PC-3 (cell line): ENCODE results near the gene TAF1B. TPM values are rescaled to one million over a fixed set of nuclear protein-coding genes. Genes with fewer than 3 reads are reported as not detected.
A peak's percentile ranks its signal among the peaks of the same experiment; 100 is the strongest.

Experiments
- ATAC-seq: fragments of 200-7000 bp; cut with Tn5 transposase; 2 replicates; pipeline ENCODE4 v1.9.1; 2020; ENCODE audit warnings: mild to moderate bottlenecking, moderate library complexity
- BruUV-seq: library from RNA; stranded (reverse); fragments of 400-500 nt; replicated peaks from 2 replicates; lab custom pipeline; 2021; lab: Mats Ljungman, UMichigan
- CTCF ChIA-PET: fragments of 300-600 bp; sonication (Branson Sonifier 250); formaldehyde crosslinking; loops from one replicate; lab custom pipeline; 2022; ENCODE audit warnings: antibody characterized with exemption; lab: Charles Lee
- POLR2A ChIA-PET: fragments of 300-600 bp; sonication (Branson Sonifier 250); formaldehyde crosslinking; loops from one replicate; lab custom pipeline; 2022; ENCODE audit warnings: antibody characterized with exemption; ENCODE audit not compliant: unreplicated experiment; lab: Charles Lee
- DNase-seq: peaks from one replicate; pipeline ENCODE4 v3.0.0-alpha.2; 2015
- H2AFZ ChIP-seq: fragments of 300-600 bp; sonication (generic); 2 replicates; pipeline ENCODE4 v1.6.0; 2016; ENCODE audit warnings: antibody characterized with exemption, low read length
- H3F3A ChIP-seq: fragments of 300-600 bp; sonication (generic); one replicate; pipeline ENCODE4 v1.6.0; 2017; ENCODE audit warnings: antibody characterized with exemption, low read length, control low read depth, mild to moderate bottlenecking; ENCODE audit not compliant: unreplicated experiment
- H3K27ac ChIP-seq: fragments of 300-600 bp; sonication (generic); 2 replicates; pipeline ENCODE4 v1.5.1; 2016; ENCODE audit warnings: mild to moderate bottlenecking, low read length
- H3K27me3 ChIP-seq: fragments of 300-600 bp; sonication (generic); 2 replicates; pipeline ENCODE4 v1.6.1; 2016; ENCODE audit warnings: low read length, mixed read lengths
- H3K36me3 ChIP-seq: fragments of 300-600 bp; sonication (generic); 2 replicates; pipeline ENCODE4 v1.6.1; 2016; ENCODE audit warnings: low read depth, mixed run types, low read length, mixed read lengths
- H3K4me1 ChIP-seq: fragments of 300-600 bp; sonication (generic); 2 replicates; pipeline ENCODE4 v1.5.1; 2016; ENCODE audit warnings: low read length; ENCODE audit not compliant: insufficient read depth
- H3K4me2 ChIP-seq: fragments of 300-600 bp; sonication (generic); 2 replicates; pipeline ENCODE4 v1.6.0; 2016; ENCODE audit warnings: low read length
- H3K4me3 ChIP-seq: fragments of 300-600 bp; sonication (generic); 2 replicates; pipeline ENCODE4 v1.5.1; 2016; ENCODE audit warnings: mild to moderate bottlenecking, low read length, mixed read lengths
- H3K79me2 ChIP-seq: fragments of 300-600 bp; sonication (generic); 2 replicates; pipeline ENCODE4 v1.6.1; 2017; ENCODE audit warnings: low read length, mixed read lengths
- H3K9ac ChIP-seq: fragments of 300-600 bp; sonication (generic); 2 replicates; pipeline ENCODE4 v1.6.0; 2016; ENCODE audit warnings: mild to moderate bottlenecking, low read length
- H3K9me2 ChIP-seq: fragments of 300-600 bp; sonication (generic); replicated peaks from 2 replicates; pipeline ENCODE4 v1.6.1; 2016; ENCODE audit warnings: mixed run types, low read length, mixed read lengths
- H3K9me3 ChIP-seq: fragments of 300-600 bp; sonication (generic); 2 replicates; pipeline ENCODE4 v1.6.1; 2016; ENCODE audit warnings: low read length, mixed read lengths
- H4K20me1 ChIP-seq: fragments of 300-600 bp; sonication (generic); 2 replicates; pipeline ENCODE4 v1.6.1; 2016; ENCODE audit warnings: low read length, mixed read lengths
- CTCF ChIP-seq: fragments of 300-600 bp; sonication (generic); conservative IDR thresholded peaks from 2 replicates; pipeline ENCODE4 v1.5.1; 2017; ENCODE audit warnings: antibody characterized with exemption, low read depth, mild to moderate bottlenecking, low read length
- EZH2 ChIP-seq: fragments of 300-600 bp; sonication (generic); IDR thresholded peaks from one replicate; pipeline ENCODE4 v1.6.1; 2017; ENCODE audit warnings: antibody characterized with exemption, mild to moderate bottlenecking, low read length; ENCODE audit not compliant: unreplicated experiment
- EZH2phosphoT487 ChIP-seq: fragments of 300-600 bp; sonication (generic); IDR thresholded peaks from 2 replicates; pipeline ENCODE4 v1.6.1; 2018; ENCODE audit warnings: mild to moderate bottlenecking, antibody characterized with exemption, low read length, borderline replicate concordance
- intact Hi-C: fragments of 100-400 bp; cut with micrococcal nuclease; formaldehyde crosslinking; loops from 2 replicates; pipeline ENCODE4 v1.9.0; 2023
- total RNA-seq: library from RNA; depleted of rRNA; stranded (reverse); fragments of >200 nt; gene quantifications from 2 replicates; pipeline ENCODE4 v1.2.3, GENCODE V29; 2014

Gene TAF1B
- total RNA-seq, 1 experiment from 2014 or later, result 39.5 TPM

- Histone ChIP-seq H3K9me2 (no peaks in the 10 kb centered on the region), H4K20me1 (no peaks in the 10 kb centered on the region), H3K79me2 (no peaks in the 10 kb centered on the region), H3K4me3 (no peak overlapping the region), H3K36me3 (0 out of 2 replicates have a peak, but pooled peaks cover 2% of the 10 kb centered on the region), H3K9me3 (no peaks in the 10 kb centered on the region), H3K9ac (no peak overlapping the region), H2AFZ (no peak overlapping the region), H3K4me2 (no peak overlapping the region), H3K27ac (no peak overlapping the region), H3F3A (no peaks in the 10 kb centered on the region), H3K4me1 (0 out of 2 replicates have a peak, but pooled peaks cover 3% of the 10 kb centered on the region), H3K27me3 (no peaks in the 10 kb centered on the region)
- ATAC-seq, result no peak
- CTCF ChIA-PET, result no interaction called here
- no peak for DNase-seq
- intact Hi-C loops, result no loop called here
- no peak for TF ChIP-seq EZH2phosphoT487
- no peak for TF ChIP-seq CTCF
- no peak for TF ChIP-seq EZH2
- POLR2A ChIA-PET, result no interaction called here
- no TSS peak for BruUV-seq
Observed at GRCh38 chr2:9907402-9907801, 64.1 kb downstream of the TAF1B start.

- DNase-seq (no peak), ATAC-seq (peak; percentile 55; the same call in 1 of the 2 replicates)
- Histone ChIP-seq H2AFZ (no peak overlapping the region), H3K36me3 (0 out of 2 replicates have a peak, but pooled peaks cover 5% of the 10 kb centered on the region), H3F3A (no peaks in the 10 kb centered on the region), H3K79me2 (no peaks in the 10 kb centered on the region), H3K27me3 (no peaks in the 10 kb centered on the region), H3K9me2 (no peaks in the 10 kb centered on the region), H3K9me3 (no peaks in the 10 kb centered on the region), H4K20me1 (no peaks in the 10 kb centered on the region), H3K4me3 (no peak overlapping the region), H3K4me2 (no peak overlapping the region), H3K27ac (no peak overlapping the region), H3K9ac (no peak overlapping the region), H3K4me1 (0 out of 2 replicates have a peak, but pooled peaks cover 3% of the 10 kb centered on the region)
- no TSS peak for BruUV-seq
- ChIA-PET CTCF (no interaction called here), POLR2A (no interaction called here)
- TF ChIP-seq EZH2, result no peak
- no peak for TF ChIP-seq EZH2phosphoT487
- TF ChIP-seq CTCF, result no peak
- intact Hi-C loops, result no loop called here
Observed at GRCh38 chr2:9908639-9909038, 65.4 kb downstream of the TAF1B start.

- no peaks in the 10 kb centered on the region for H3K79me2 ChIP-seq
- DNase-seq (no peak), ATAC-seq (peak; percentile 24; the same call in 1 of the 2 replicates)
- no peak overlapping the region for H3K4me3 ChIP-seq
- H3K36me3 ChIP-seq, result 0 out of 2 replicates have a peak, but pooled peaks cover 5% of the 10 kb centered on the region
- no peak overlapping the region for H2AFZ ChIP-seq
- H3K9me2 ChIP-seq, result no peaks in the 10 kb centered on the region
- no peak overlapping the region for H3K9ac ChIP-seq
- TF ChIP-seq EZH2phosphoT487 (no peak), CTCF (no peak), EZH2 (no peak)
- no TSS peak for BruUV-seq
- no peaks in the 10 kb centered on the region for H3F3A ChIP-seq
- H3K27me3 ChIP-seq, result no peaks in the 10 kb centered on the region
- no peak overlapping the region for H3K4me2 ChIP-seq
- no peak overlapping the region for H3K27ac ChIP-seq
- no peaks in the 10 kb centered on the region for H4K20me1 ChIP-seq
- ChIA-PET CTCF (no interaction called here), POLR2A (no interaction called here)
- intact Hi-C loops, result no loop called here
- H3K4me1 ChIP-seq, result peaks cover 5% of the 10 kb centered on the region
- no peaks in the 10 kb centered on the region for H3K9me3 ChIP-seq
Observed at GRCh38 chr2:9909106-9909505, 65.8 kb downstream of the TAF1B start.
